HG03066 (cell line): Measurements from ENCODE around the gene KCNH3.
"Not testable (repeated sequence)": the region's sequence is repeated elsewhere in the genome, so short reads cannot be mapped to it uniquely, and the experiment has no call there.

ENCODE experiments used
- ATAC-seq: cut with Tn5 transposase; IDR thresholded peaks from one replicate; pipeline ENCODE4 v1.9.1; 2021; ENCODE audit warnings: low read depth; ENCODE audit not compliant: unreplicated experiment

Gene KCNH3

GRCh38 chr12:49527361-49528130 is 11.3 kb upstream of the KCNH3 start:
- ATAC-seq, result no peak

- no peak for ATAC-seq
Measured at GRCh38 chr12:49529414-49529813, 9.4 kb upstream of the KCNH3 start.

DNA sequence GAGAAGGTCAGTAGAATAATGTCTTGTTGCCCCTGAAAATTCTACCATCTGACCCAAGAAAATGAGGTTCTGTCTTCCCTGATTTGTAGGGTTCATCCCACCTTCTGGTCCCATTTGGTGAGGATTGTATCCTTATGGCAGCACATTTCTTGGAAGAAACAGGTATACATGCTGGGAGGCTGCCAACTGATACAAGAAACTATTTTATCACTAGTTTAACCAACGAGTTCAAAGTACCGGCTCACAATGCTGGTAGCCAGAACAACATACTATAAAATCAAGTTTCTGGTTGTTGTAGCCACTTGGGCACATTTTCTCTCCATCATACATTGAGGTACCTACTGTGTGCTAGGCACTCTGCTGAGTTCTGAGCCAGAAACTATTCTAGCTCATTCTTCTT is 7.1 kb upstream of the KCNH3 start:
- ATAC-seq, result no peak

- ATAC-seq, result no peak
Measured at GRCh38 chr12:49533331-49533730, 5.5 kb upstream of the KCNH3 start.

DNA sequence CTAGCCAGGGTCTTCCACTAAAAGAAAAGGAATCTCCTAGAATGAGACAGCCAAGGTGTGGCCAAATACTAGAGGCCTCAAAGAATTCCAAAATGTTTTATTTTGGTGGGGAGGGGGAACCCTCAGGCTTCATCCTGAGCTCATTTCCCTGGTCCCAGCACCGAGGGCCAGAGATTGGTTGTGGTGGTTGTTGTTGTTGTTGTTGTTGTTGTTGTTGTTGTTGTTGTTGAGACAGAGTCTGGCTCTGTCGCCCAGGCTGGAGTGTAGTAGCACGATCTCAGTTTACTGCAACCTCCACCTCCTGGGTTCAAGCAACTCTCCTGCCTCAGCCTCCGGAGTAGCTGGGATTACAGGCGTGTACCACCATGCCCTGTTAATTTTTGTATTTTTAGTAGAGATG is 4.7 kb upstream of the KCNH3 start:
- not testable (repeated sequence) for ATAC-seq

DNA sequence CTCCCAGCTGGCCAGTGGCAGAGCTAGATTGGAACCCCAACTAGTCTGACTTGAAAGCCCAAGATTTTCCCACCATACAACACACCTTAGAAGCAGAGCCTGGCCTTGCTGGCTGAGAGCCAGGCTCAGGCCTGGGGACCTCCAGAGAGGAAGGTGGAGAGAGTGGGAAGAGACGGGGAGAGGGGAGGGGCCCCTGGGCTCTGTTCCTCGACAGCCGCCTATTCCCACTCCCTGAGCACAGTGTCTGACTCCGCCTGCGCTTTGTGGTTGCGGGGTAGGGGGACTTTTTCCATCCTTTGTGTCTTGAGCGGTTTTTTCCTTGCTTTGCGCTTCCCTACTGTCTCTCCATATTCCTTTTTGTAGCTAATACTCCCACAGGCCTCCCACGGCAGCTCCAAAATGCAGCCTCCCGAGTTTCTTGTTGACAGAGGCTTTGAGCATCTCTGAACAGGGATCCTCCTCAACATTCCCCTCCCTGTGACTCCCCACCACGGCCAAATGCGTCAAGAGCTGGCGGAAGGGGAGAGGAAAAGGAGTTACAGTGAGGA is 4.0 kb upstream of the KCNH3 start:
- no peak for ATAC-seq

DNA sequence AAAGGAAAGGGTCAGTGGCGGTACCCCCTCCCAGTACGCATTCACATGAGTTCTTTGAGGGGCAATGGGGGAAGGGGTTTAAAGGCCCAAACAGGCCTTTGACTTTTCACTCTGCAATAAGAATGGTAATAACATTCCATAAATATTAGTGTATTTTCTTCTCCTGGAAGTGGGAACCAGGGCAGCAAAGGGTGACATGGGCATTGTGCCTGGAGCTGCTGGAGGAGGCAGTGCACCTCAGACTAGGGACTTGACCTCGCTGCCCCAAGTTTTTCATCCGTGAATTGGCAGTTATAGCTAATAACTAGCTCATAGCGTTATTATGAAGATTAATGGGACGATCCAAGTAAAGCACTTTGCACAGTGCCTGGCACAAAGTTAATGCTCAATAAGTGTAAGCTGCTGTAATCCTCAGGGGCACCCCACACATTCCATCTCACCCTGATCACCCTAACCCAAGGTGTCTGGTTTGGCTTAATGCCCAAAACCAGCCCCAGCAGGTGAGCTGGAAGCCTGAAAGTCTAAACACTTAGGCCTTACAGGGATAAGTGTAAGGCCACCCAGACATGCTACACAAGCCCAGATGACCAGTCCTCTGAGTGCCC is 2.8 kb upstream of the KCNH3 start:
- ATAC-seq, result no peak

DNA sequence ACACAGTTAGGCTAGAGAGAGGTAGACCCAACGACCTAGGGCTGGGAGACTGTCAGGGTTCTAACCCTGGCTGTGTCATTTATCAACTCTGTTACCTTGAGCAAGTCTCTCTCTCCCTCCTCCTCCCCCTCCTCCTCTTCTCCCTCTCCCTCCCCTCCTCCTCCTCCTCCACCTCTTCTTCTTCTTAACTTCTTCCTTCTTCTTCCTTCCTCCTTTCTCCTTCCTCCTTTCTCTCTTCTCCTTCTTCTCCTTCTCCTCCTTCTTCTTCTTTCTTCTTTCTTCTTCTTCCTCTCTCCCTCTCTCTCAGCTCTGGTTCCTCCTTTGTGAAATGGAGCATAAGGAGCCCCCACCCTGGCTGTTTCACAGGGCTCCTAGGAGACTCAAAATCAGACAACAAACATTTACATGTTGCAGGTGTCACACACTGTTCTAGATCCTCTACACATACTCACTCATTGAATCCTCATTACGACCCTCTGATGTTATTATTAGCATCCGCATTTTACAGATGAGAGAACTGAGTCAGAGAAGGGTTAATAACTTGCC is 2.2 kb upstream of the KCNH3 start:
- no peak for ATAC-seq

DNA sequence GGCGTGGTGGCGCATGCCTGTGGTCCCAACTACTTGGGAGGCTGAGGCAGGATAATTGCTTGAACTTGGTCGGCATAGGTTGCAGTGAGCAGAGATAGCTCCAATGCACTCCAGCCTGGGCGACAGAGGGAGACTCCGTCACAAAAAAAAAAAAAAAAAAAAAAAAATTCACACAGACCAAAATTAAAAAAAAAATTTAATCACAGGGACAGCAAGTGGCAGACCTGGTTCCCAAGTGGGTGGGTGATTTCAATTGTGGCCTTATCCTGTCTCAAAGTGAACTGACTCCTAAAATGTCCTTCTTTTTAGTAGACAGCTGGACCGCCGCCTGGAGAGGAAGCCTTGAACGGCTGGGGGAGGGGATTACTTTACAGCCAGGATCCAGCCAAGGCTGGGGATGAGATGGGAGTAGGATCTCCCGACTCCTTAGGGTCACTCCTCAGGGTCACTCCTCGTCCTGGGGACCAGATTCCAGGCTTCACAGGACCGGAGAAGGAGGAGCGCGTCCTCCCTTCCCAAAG is 1.5 kb upstream of the KCNH3 start:
- ATAC-seq, result no peak

- no peak for ATAC-seq
Measured at GRCh38 chr12:49537752-49538509, 899 bp upstream of the KCNH3 start.

- ATAC-seq, result no peak
Measured at GRCh38 chr12:49539406-49540228, 787 bp downstream of the KCNH3 start.

GRCh38 chr12:49540229-49541139 is 1.7 kb downstream of the KCNH3 start:
- no peak for ATAC-seq

DNA sequence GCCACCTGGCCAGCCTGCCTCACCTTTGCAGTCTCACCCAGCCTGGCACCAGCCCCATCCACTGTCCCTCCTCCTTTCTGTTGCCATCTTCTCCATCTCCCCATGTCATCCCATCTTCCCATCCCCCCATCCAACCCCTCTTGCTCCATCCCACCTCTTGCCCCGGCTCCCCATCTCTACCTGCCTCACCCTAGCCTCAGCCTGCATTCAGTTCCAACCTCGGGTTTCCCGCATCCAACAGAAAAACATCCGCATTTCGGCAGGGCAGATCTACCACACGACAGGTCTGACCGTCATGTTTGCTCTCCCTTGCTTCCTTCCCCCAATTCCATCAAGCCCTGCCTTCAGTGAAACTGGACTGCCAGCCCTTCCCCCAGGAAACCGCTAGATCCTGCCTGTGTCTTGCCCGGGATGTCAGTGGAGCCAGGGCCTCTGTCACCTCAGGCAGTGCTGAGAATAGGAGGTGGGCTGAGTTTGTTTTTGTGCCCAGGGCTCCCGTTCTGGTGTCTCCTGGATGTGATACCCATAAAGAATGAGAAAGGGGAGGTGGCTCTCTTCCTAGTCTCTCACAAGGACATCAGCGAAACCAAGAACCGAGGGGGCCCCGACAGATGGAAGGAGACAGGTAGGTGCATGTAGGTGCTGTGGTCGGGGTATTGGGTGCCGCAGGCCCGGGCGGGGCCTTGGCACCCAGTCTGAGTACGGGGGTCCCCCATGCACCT is 2.5 kb downstream of the KCNH3 start:
- no peak for ATAC-seq

- ATAC-seq, result no peak
Measured at GRCh38 chr12:49541911-49542505, 3.2 kb downstream of the KCNH3 start.

GRCh38 chr12:49542592-49543160 is 3.8 kb downstream of the KCNH3 start:
- ATAC-seq, result no peak

DNA sequence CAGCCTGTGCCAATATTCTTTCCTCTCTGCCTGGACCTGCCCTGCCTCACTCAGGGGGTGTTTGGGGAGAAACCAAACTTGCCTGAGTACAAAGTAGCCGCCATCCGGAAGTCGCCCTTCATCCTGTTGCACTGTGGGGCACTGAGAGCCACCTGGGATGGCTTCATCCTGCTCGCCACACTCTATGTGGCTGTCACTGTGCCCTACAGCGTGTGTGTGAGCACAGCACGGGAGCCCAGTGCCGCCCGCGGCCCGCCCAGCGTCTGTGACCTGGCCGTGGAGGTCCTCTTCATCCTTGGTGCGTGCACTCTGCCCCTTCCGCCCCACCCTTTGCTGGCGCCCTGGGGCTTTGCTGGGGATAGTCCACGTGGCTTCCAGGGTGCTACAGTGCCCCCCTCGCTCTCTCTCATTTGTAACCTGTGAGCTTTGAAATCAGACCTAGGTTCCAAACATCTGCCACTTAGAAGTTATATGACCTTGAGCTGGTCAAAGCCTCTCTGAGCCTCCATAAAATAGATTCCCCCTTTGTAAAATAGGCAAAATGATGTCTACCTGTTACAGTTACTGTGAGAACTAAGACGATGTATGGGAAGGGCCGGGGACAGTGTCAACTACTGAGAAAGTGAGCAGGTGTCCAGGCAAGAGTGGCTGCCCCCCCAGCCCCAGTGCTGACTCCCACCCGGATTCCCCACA is 4.5 kb downstream of the KCNH3 start:
- no peak for ATAC-seq
